HCT116 (cell line): ENCODE results near the gene CIT. TPM values are rescaled to one million over a fixed set of nuclear protein-coding genes. Genes with fewer than 3 reads are reported as not detected.

Source experiments
- ATAC-seq: fragments of 200-7000 bp; cut with Tn5 transposase; 2 replicates; pipeline ENCODE4 v1.9.1; 2020; ENCODE audit warnings: mild to moderate bottlenecking, moderate library complexity
- BruUV-seq: library from RNA; stranded (reverse); fragments of 400-500 nt; replicated peaks from 2 replicates; lab custom pipeline; 2021; lab: Mats Ljungman, UMichigan
- CTCF ChIA-PET: fragments of 300-600 bp; sonication (Branson Sonifier 250); formaldehyde crosslinking; loops from one replicate; lab custom pipeline; 2021; ENCODE audit warnings: antibody characterized with exemption; lab: Charles Lee
- POLR2A ChIA-PET: fragments of 300-600, 350-600 bp; sonication (Branson Sonifier 250); formaldehyde crosslinking; loops from one replicate; lab custom pipeline; 2021; ENCODE audit warnings: antibody characterized with exemption; lab: Charles Lee
- RAD21 ChIA-PET, 2 experiments: fragments of 300-600 bp; sonication (Branson Sonifier 250); formaldehyde crosslinking; loops; one replicate each; lab custom pipeline; 2023; ENCODE audit warnings: low total read pairs in 2 of 2; ENCODE audit not compliant: uncharacterized antibody in 2 of 2, unreplicated experiment in 2 of 2, low non-redundant PET in 1 of 2; lab: Charles Lee
- DNase-seq: peaks from one replicate; pipeline ENCODE4 v3.0.0-alpha.2; 2010; ENCODE audit warnings: low read depth, low spot score
- H2AFZ ChIP-seq: fragments of 200-600 bp; shearing (Covaris generic), sonication (generic); 2 replicates; pipeline ENCODE4 v1.6.1; 2017; ENCODE audit warnings: low read depth, mixed run types, mixed read lengths, antibody characterized with exemption, low read length; ENCODE audit not compliant: poor library complexity, severe bottlenecking
- H3K27ac ChIP-seq: 2 replicates; pipeline ENCODE4 v1.5.1; 2012; ENCODE audit warnings: low read depth, low read length
- H3K27me3 ChIP-seq: fragments of 200-600 bp; sonication (generic); 2 replicates; pipeline ENCODE4 v1.6.1; 2016; ENCODE audit warnings: mixed run types, low read length, mixed read lengths; ENCODE audit not compliant: insufficient read depth
- H3K36me3 ChIP-seq, 2 experiments: fragments of 200-500 bp in 1 of 2; fragments of 200-600 bp in 1 of 2; sonication (Bioruptor generic) in 1 of 2; sonication (generic) in 1 of 2; 2 replicates each; pipeline versions ENCODE4 v1.5.1 to v1.6.1; 2014 to 2016; ENCODE audit warnings: low read length in 2 of 2, inconsistent platforms in 1 of 2, mixed read lengths in 1 of 2, mixed run types in 1 of 2; ENCODE audit not compliant: insufficient read depth in 2 of 2, control insufficient read depth in 1 of 2
- H3K4me1 ChIP-seq, 2 experiments: fragments of 200-600 bp in 1 of 2; sonication (generic) in 1 of 2; 2 replicates each; pipeline versions ENCODE4 v1.5.1 to v1.6.1; 2012 to 2017; ENCODE audit warnings: low read length in 2 of 2, inconsistent platforms in 1 of 2, mild to moderate bottlenecking in 1 of 2, mixed read lengths in 1 of 2, mixed run types in 1 of 2, moderate library complexity in 1 of 2; ENCODE audit not compliant: insufficient read depth in 2 of 2, control insufficient read depth in 1 of 2
- H3K4me2 ChIP-seq: fragments of 200-600 bp; sonication (generic); 2 replicates; pipeline ENCODE4 v1.6.1; 2017; ENCODE audit warnings: mixed run types, low read length, mixed read lengths
- H3K4me3 ChIP-seq, 2 experiments: fragments of 200-600 bp in 1 of 2; sonication (generic) in 1 of 2; replicated peaks in 1 of 2; 2 replicates each; pipeline ENCODE4 v1.5.1; 2011 to 2016; ENCODE audit warnings: low read length in 2 of 2, control low read depth in 1 of 2, low read depth in 1 of 2, mild to moderate bottlenecking in 1 of 2, mixed read lengths in 1 of 2, mixed run types in 1 of 2
- H3K79me2 ChIP-seq: fragments of 200-600 bp; sonication (generic); 2 replicates; pipeline ENCODE4 v1.6.1; 2017; ENCODE audit warnings: mild to moderate bottlenecking, mixed run types, low read length, moderate library complexity, mixed read lengths; ENCODE audit not compliant: insufficient read depth
- H3K9ac ChIP-seq: fragments of 200-600 bp; sonication (generic); 2 replicates; pipeline ENCODE4 v1.6.1; 2016; ENCODE audit warnings: low read length, mixed read lengths
- H3K9me2 ChIP-seq: fragments of 200-600 bp; sonication (generic), shearing (Covaris generic); 2 replicates; pipeline ENCODE4 v1.6.1; 2017; ENCODE audit warnings: mixed run types, mild to moderate bottlenecking, moderate library complexity; ENCODE audit not compliant: insufficient read depth
- H3K9me3 ChIP-seq, 2 experiments: fragments of 200-500 bp in 1 of 2; fragments of 200-600 bp in 1 of 2; sonication (Bioruptor generic) in 1 of 2; sonication (generic) in 1 of 2; 2 replicates each; pipeline ENCODE4 v1.6.1; 2014 to 2017; ENCODE audit warnings: low read length in 2 of 2, mixed read lengths in 2 of 2, inconsistent platforms in 1 of 2, low read depth in 1 of 2, mild to moderate bottlenecking in 1 of 2, mixed run types in 1 of 2, moderate library complexity in 1 of 2; ENCODE audit not compliant: control insufficient read depth in 1 of 2, insufficient read depth in 1 of 2
- H4K20me1 ChIP-seq: fragments of 200-600 bp; sonication (generic), shearing (Covaris generic); 2 replicates; pipeline ENCODE4 v1.6.1; 2017; ENCODE audit warnings: mixed run types, mild to moderate bottlenecking, moderate library complexity; ENCODE audit not compliant: insufficient read depth
- ATF3 ChIP-seq: IDR thresholded peaks from 2 replicates; pipeline ENCODE4 v1.6.1; 2012
- CEBPB ChIP-seq: IDR thresholded peaks from 2 replicates; pipeline ENCODE4 v1.6.1; 2012; ENCODE audit warnings: low read depth
- EGR1 ChIP-seq: IDR thresholded peaks from 2 replicates; pipeline ENCODE4 v1.6.1; 2012; ENCODE audit warnings: low read depth
- ELF1 ChIP-seq: IDR thresholded peaks from 2 replicates; pipeline ENCODE4 v1.6.1; 2012; ENCODE audit warnings: low read depth, borderline replicate concordance
- EZH2phosphoT487 ChIP-seq: fragments of 200-600 bp; IDR thresholded peaks from 2 replicates; pipeline ENCODE4 v1.6.1; 2018; ENCODE audit warnings: antibody characterized with exemption, borderline replicate concordance
- FOSL1 ChIP-seq: IDR thresholded peaks from 2 replicates; pipeline ENCODE4 v1.6.1; 2012; ENCODE audit warnings: low read depth
- JUND ChIP-seq: IDR thresholded peaks from 2 replicates; pipeline ENCODE4 v1.6.1; 2012
- MAX ChIP-seq: IDR thresholded peaks from 2 replicates; pipeline ENCODE4 v1.6.1; 2012
- POLR2A ChIP-seq: IDR thresholded peaks from 2 replicates; pipeline ENCODE4 v1.7.0; 2011; ENCODE audit warnings: borderline replicate concordance; ENCODE audit not compliant: insufficient read depth, insufficient read length; ENCODE audit errors: extremely low read depth
- REST ChIP-seq: IDR thresholded peaks from 2 replicates; pipeline ENCODE4 v1.6.1; 2012; ENCODE audit warnings: low read depth
- SIN3A ChIP-seq: IDR thresholded peaks from 2 replicates; pipeline ENCODE4 v1.6.1; 2012; ENCODE audit warnings: low read depth
- SP1 ChIP-seq: IDR thresholded peaks from 2 replicates; pipeline ENCODE4 v1.6.1; 2012; ENCODE audit warnings: low read depth
- SRF ChIP-seq: IDR thresholded peaks from 2 replicates; pipeline ENCODE4 v1.6.1; 2012; ENCODE audit warnings: low read depth
- YY1 ChIP-seq: IDR thresholded peaks from 2 replicates; pipeline ENCODE4 v1.6.1; 2011; ENCODE audit warnings: low read length, low read depth, moderate library complexity, mild to moderate bottlenecking; ENCODE audit not compliant: insufficient replicate concordance; ENCODE audit errors: extremely low read depth
- ZBTB33 ChIP-seq: IDR thresholded peaks from 2 replicates; pipeline ENCODE4 v1.6.1; 2011; ENCODE audit warnings: mild to moderate bottlenecking, low read length, moderate library complexity; ENCODE audit not compliant: insufficient replicate concordance; ENCODE audit errors: extremely low read depth
- ZNF274 ChIP-seq: fragments of 200-500 bp; sonication (Bioruptor generic); IDR thresholded peaks from 2 replicates; pipeline ENCODE4 v1.6.1; 2014; ENCODE audit warnings: mild to moderate bottlenecking, low read depth, low read length, inconsistent platforms
- intact Hi-C: fragments of 100-400 bp; cut with micrococcal nuclease; formaldehyde crosslinking; loops from 2 replicates; pipeline ENCODE4 v1.10.0; 2022
- total RNA-seq: library from RNA; stranded (reverse); gene quantifications from one replicate; pipeline ENCODE4 v1.2.1, GENCODE V29; 2021; ENCODE audit not compliant: unreplicated experiment

Gene CIT
- total RNA-seq, 1 experiment from 2014 or later, result 54.2 TPM

GRCh38 chr12:119828300-119828699, 48.8 kb downstream of the CIT start:
- DNase-seq, result no peak
- Histone ChIP-seq H3K27ac (no peak overlapping the region), H2AFZ (no peak overlapping the region), H3K27me3 (no peaks in the 10 kb centered on the region), H3K9ac (no peak overlapping the region), H3K4me3 (no peak overlapping the region), H3K79me2 (no peaks in the 10 kb centered on the region), H4K20me1 (no peaks in the 10 kb centered on the region; the same call in 1 of the 2 replicates), H3K9me2 (no peaks in the 10 kb centered on the region), H3K36me3 (peaks cover 7 to 8% of the 10 kb centered on the region in 2 experiments), H3K4me2 (no peak overlapping the region), H3K4me1 (no peaks in the 10 kb centered on the region)
- BruUV-seq, result no TSS peak
- ChIA-PET CTCF (no interaction called here), POLR2A (interaction anchor here (0.7 kb wide), 1 partner anchor 138 kb away, joined by 3 read pairs; no protein-coding TSS in a partner anchor), RAD21 (no interaction called here)
- intact Hi-C loops, result no loop called here
- no peak for ATAC-seq
- no peak for TF ChIP-seq JUND
- no peak for TF ChIP-seq EGR1
- TF ChIP-seq SP1, result no peak
- no peak for TF ChIP-seq ATF3
- TF ChIP-seq POLR2A, result no peak
- TF ChIP-seq SIN3A, result no peak
- TF ChIP-seq MAX, result no peak
- TF ChIP-seq EZH2phosphoT487, result no peak
- TF ChIP-seq FOSL1, result no peak
- TF ChIP-seq YY1, result no peak
- no peak for TF ChIP-seq ZBTB33
- TF ChIP-seq SRF, result no peak
- TF ChIP-seq REST, result no peak
- TF ChIP-seq ZNF274, result no peak
- TF ChIP-seq ELF1, result no peak
- TF ChIP-seq CEBPB, result no peak
- TF ChIP-seq, all 23 proteins: peak for 0
- no peaks in the 10 kb centered on the region for H3K9me3 ChIP-seq
